ENCODE results near the gene MARK3.

The MARK3 gene

GRCh38 chr14:103552011-103552845, 167.0 kb downstream of the MARK3 start:
- DNase-seq, result no peak

DNA sequence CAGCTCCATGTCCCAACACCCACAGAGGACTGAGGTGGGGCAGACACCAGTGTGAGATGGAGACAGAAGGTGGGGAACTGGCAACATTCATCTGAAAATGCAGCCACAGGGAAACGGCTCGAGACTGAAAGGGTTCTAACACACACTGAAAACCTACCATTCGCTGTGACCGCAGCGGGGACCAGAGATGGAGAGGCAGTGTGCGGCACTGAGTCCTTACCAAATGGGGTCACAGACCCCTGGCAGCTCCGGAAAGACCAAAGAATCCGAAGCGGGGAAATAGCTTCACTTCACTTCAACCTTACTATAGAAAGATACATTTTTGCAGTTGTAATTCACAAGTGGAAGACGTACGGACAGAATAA, 167.6 kb downstream of the MARK3 start:
- DNase-seq, result no peak
